ENCODE measurements around the gene MRPL11.

Gene MRPL11

GRCh38 chr11:66421492-66422205 lies 17.0 kb downstream of the MRPL11 start:
- peak; percentile 83 for DNase-seq (ENCODE audit: low spot score)
- POLR2A ChIA-PET (ENCODE audit: low non-redundant PET) = interaction anchor here (0.5 to 0.6 kb wide), 2 partner anchors 111 to 256 kb away, joined by 3 to 4 read pairs; partner anchors contain the start of gene RBM4B
- CTCF ChIA-PET = interaction anchor here (0.5 to 1.1 kb wide), 8 partner anchors 8 to 602 kb away, joined by 3 to 6 read pairs (median 3); no protein-coding TSS in a partner anchor
- H3K27ac ChIP-seq = no peak overlapping the region
- TF ChIP-seq CTCF (conservative IDR thresholded peaks at IDR 0.05; ENCODE audit: low read depth) = no peak

- TF ChIP-seq CTCF (conservative IDR thresholded peaks at IDR 0.05; ENCODE audit: low read depth) = no peak
- H3K27ac ChIP-seq = no peak within 1 kb of the TSS
- ChIA-PET CTCF (interaction anchor here (0.5 to 1.1 kb wide), 6 partner anchors 9 to 216 kb away, joined by 3 to 4 read pairs (median 3); no protein-coding TSS in a partner anchor), POLR2A (ENCODE audit: low non-redundant PET) (interaction anchor here (0.5 to 0.6 kb wide), 2 partner anchors 111 to 257 kb away, joined by 3 to 4 read pairs; partner anchors contain the start of gene RBM4B)
- no peak for DNase-seq (ENCODE audit: low spot score)
Measured at GRCh38 chr11:66420671-66421476, 17.8 kb downstream of the MRPL11 start, which contains the start of gene NPAS4. TSS of gene NPAS4 (plus strand) at chr11:66421035. CDS start at chr11:66421180, 145 bp downstream.

GRCh38 chr11:66419825-66420224 lies 18.8 kb downstream of the MRPL11 start:
- no peak for DNase-seq (ENCODE audit: low spot score)
- no peak for TF ChIP-seq CTCF (conservative IDR thresholded peaks at IDR 0.05; ENCODE audit: low read depth)
- ChIA-PET CTCF (interaction anchor here (0.8 kb wide), 1 partner anchor 11 kb away, joined by 3 read pairs; no protein-coding TSS in a partner anchor), POLR2A (ENCODE audit: low non-redundant PET) (no interaction called here)
- H3K27ac ChIP-seq = no peak overlapping the region

- CTCF ChIA-PET = interaction anchor here (0.6 to 1.7 kb wide), 3 partner anchors 20 to 918 kb away, joined by 4 to 8 read pairs (median 5); partner anchors contain the start of genes MRPL11 and RBM4B
- no peak overlapping the region for H3K27ac ChIP-seq
- no peak for TF ChIP-seq CTCF (conservative IDR thresholded peaks at IDR 0.05; ENCODE audit: low read depth)
- no peak for DNase-seq (ENCODE audit: low spot score)
- POLR2A ChIA-PET (ENCODE audit: low non-redundant PET) = no interaction called here
Measured at GRCh38 chr11:66418986-66419308, 19.7 kb downstream of the MRPL11 start.

- no peak overlapping the region for H3K27ac ChIP-seq
- ChIA-PET CTCF (interaction anchor here (0.6 to 1.7 kb wide), 15 partner anchors 9 to 919 kb away, joined by 3 to 11 read pairs (median 4); partner anchors contain the start of genes MRPL11 and RBM4B), POLR2A (ENCODE audit: low non-redundant PET) (interaction anchor here (0.6 kb wide), 2 partner anchors 48 to 424 kb away, joined by 3 to 4 read pairs; partner anchors contain the start of gene PELI3)
- TF ChIP-seq CTCF (conservative IDR thresholded peaks at IDR 0.05; ENCODE audit: low read depth) = no peak; the same call in 1 of the 2 replicates
- DNase-seq (ENCODE audit: low spot score) = peak; percentile 97
Measured at GRCh38 chr11:66418168-66418985, 20.3 kb downstream of the MRPL11 start.

All from RWPE1 (cell line).